GM12874 (cell line): ENCODE results near the gene TCF25.

ENCODE experiments used
- CTCF ChIP-seq: IDR thresholded peaks from 2 replicates; pipeline ENCODE4 v1.5.1; 2011; ENCODE audit warnings: low read depth, mild to moderate bottlenecking, control low read depth, low read length, moderate library complexity; ENCODE audit not compliant: insufficient read depth

Gene TCF25

DNA sequence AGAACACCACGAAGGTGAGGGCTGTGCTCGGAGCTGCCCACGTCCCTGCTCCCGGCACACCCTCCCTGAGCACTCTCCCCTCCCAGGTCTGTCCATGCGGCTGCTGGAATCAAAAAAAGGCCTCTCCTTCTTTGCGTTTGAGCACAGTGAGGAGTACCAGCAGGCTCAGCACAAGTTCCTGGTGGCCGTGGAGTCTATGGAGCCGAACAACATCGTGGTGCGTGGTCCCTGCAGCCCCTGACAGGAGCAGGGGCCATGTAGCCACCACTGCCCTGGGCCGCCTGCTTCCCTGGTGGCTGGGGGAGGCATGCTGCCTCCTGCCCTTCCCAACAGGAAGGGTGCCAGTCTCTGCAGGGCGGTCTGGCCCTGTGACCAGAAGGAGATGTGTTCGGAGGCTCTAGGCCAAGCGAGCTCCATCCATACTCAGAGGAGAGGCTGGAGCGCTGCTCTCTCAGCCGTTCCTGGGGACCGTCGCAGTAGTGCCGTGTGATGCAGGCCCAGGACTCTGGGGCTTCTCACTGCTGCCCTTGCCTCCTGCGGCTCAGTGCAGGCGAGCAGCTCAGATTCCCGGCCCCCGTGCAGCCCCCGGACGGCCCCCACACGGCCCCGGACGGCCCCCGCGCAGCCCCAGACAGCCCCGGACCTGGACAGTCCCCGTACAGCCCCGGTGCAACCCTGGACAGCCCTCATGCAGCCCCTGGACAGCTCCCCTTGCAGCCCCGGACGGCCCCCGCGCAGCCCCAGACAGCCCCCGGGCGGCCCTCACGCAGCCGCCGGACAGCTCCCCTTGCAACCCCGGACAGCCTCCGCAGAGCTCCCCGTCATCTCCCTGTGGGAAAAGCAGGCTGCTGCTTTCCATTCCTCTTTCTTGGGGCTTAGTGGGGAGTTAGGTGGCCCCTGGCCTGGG lies 20.5 kb downstream of the TCF25 start:
- TF ChIP-seq CTCF, result no peak

- no peak for TF ChIP-seq CTCF
Observed at GRCh38 chr16:89895482-89896250, 22.3 kb downstream of the TCF25 start.

DNA sequence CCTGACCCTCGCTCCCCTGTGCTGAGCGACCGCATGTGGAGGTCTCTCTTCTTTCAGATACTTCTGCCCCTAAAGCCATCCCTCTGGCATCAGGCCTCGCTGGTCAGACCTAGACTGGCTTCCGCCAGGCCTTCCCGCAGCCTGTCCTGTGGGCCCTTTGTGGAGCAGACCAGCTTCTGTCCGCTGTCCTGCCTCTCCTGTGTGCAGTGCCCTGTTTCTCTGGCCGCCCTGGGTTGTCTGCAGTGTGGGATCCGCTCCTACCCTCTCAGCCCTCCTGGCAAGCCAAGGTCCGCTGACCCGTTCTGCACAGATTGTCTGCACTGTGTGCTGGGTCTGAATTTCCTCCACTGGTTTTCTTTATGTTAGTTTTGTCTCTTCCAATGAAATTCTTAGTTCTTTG lies 23.8 kb downstream of the TCF25 start:
- TF ChIP-seq CTCF, result no peak

- no peak for TF ChIP-seq CTCF
Observed at GRCh38 chr16:89898201-89898967, 25.0 kb downstream of the TCF25 start.

- TF ChIP-seq CTCF, result no peak
Observed at GRCh38 chr16:89899879-89900481, 26.6 kb downstream of the TCF25 start.

- TF ChIP-seq CTCF, result no peak
Observed at GRCh38 chr16:89900885-89901284, 27.5 kb downstream of the TCF25 start.
